GM23338 (cell line): Measurements from ENCODE around the gene SLC35D3. TPM values are rescaled to one million over a fixed set of nuclear protein-coding genes. Genes with fewer than 3 reads are reported as not detected.

Experiments
- ATAC-seq: fragments of 200-7000 bp; cut with Tn5 transposase; 3 replicates; pipeline ENCODE4 v1.9.1; 2020
- DNase-seq: peaks from one replicate; pipeline ENCODE4 v3.0.0-alpha.2; 2015; ENCODE audit warnings: low spot score
- H2AFZ ChIP-seq: fragments of 200-600 bp; sonication (generic); 2 replicates; pipeline ENCODE4 v1.8.0; 2016; ENCODE audit warnings: antibody characterized with exemption, mild to moderate bottlenecking, moderate library complexity
- H3F3A ChIP-seq: fragments of 200-600 bp; sonication (generic); replicated peaks from 2 replicates; pipeline ENCODE4 v1.8.0; 2017; ENCODE audit warnings: antibody characterized with exemption, mixed run types, low read depth
- H3K27ac ChIP-seq: fragments of 200-600 bp; sonication (generic); 2 replicates; pipeline ENCODE4 v1.6.1; 2016; ENCODE audit warnings: low read depth
- H3K27me3 ChIP-seq: fragments of 200-600 bp; sonication (generic); 2 replicates; pipeline ENCODE4 v1.8.0; 2016; ENCODE audit warnings: mild to moderate bottlenecking, mixed run types, moderate library complexity; ENCODE audit not compliant: insufficient read depth
- H3K36me3 ChIP-seq: fragments of 200-600 bp; sonication (generic); 2 replicates; pipeline ENCODE4 v1.8.0; 2016; ENCODE audit warnings: mild to moderate bottlenecking; ENCODE audit not compliant: insufficient read depth
- H3K4me1 ChIP-seq: fragments of 200-600 bp; sonication (generic); 2 replicates; pipeline ENCODE4 v1.8.0; 2016; ENCODE audit warnings: mild to moderate bottlenecking, moderate library complexity; ENCODE audit not compliant: insufficient read depth
- H3K4me2 ChIP-seq: fragments of 200-600 bp; sonication (generic); 2 replicates; pipeline ENCODE4 v1.7.1; 2017; ENCODE audit warnings: mixed run types
- H3K4me3 ChIP-seq: fragments of 200-600 bp; sonication (generic); 2 replicates; pipeline ENCODE4 v1.6.1; 2016; ENCODE audit warnings: mixed run types
- H3K79me2 ChIP-seq: fragments of 200-600 bp; sonication (generic); replicated peaks from 2 replicates; pipeline ENCODE4 v1.8.0; 2017; ENCODE audit warnings: mild to moderate bottlenecking; ENCODE audit not compliant: insufficient read depth
- H3K9me2 ChIP-seq: fragments of 200-600 bp; sonication (generic); 2 replicates; pipeline ENCODE4 v1.8.0; 2017; ENCODE audit not compliant: insufficient read depth
- H4K20me1 ChIP-seq: fragments of 200-600 bp; sonication (generic); replicated peaks from 2 replicates; pipeline ENCODE4 v1.8.0; 2017; ENCODE audit warnings: mild to moderate bottlenecking; ENCODE audit not compliant: insufficient read depth
- H3K27ac Mint-ChIP-seq: 2 replicates; pipeline ENCODE4 v1.8.0; 2020; ENCODE audit warnings: inconsistent platforms, mild to moderate bottlenecking, moderate library complexity, mixed read lengths
- H3K27me3 Mint-ChIP-seq: 3 replicates; pipeline ENCODE4 v1.8.0; 2022; ENCODE audit warnings: low read depth, mild to moderate bottlenecking, moderate library complexity, mixed read lengths, inconsistent platforms; ENCODE audit not compliant: insufficient read depth, poor library complexity
- H3K36me3 Mint-ChIP-seq: 3 replicates; pipeline ENCODE4 v1.8.0; 2021; ENCODE audit warnings: low read depth, mild to moderate bottlenecking, inconsistent platforms, moderate library complexity, mixed read lengths
- H3K4me1 Mint-ChIP-seq: 3 replicates; pipeline ENCODE4 v1.8.0; 2020; ENCODE audit warnings: mild to moderate bottlenecking, inconsistent platforms, mixed read lengths
- H3K4me3 Mint-ChIP-seq: 3 replicates; pipeline ENCODE4 v1.8.0; 2021; ENCODE audit warnings: moderate library complexity, mild to moderate bottlenecking, inconsistent platforms, mixed read lengths
- H3K9me3 Mint-ChIP-seq: 3 replicates; pipeline ENCODE4 v1.8.0; 2020; ENCODE audit warnings: moderate library complexity, mild to moderate bottlenecking, inconsistent platforms, mixed read lengths
- ETS1 ChIP-seq: IDR thresholded peaks from 2 replicates; pipeline ENCODE4 v1.6.1; 2016; ENCODE audit warnings: antibody characterized with exemption
- EZH2 ChIP-seq: fragments of 200-600 bp; sonication (generic); IDR thresholded peaks from one replicate; pipeline ENCODE4 v1.8.0; 2017; ENCODE audit warnings: antibody characterized with exemption, mild to moderate bottlenecking, low read depth; ENCODE audit not compliant: unreplicated experiment
- JUNB ChIP-seq: IDR thresholded peaks from one replicate; pipeline ENCODE4 v1.6.1; 2016; ENCODE audit warnings: antibody characterized with exemption; ENCODE audit not compliant: unreplicated experiment
- POLR2AphosphoS5 ChIP-seq: IDR thresholded peaks from 2 replicates; pipeline ENCODE4 v1.6.1; 2016; ENCODE audit warnings: antibody characterized with exemption, low read depth
- REST ChIP-seq: IDR thresholded peaks from one replicate; pipeline ENCODE4 v1.6.1; 2018; ENCODE audit warnings: antibody characterized with exemption; ENCODE audit not compliant: unreplicated experiment
- STAT1 ChIP-seq: IDR thresholded peaks from one replicate; pipeline ENCODE4 v1.6.1; 2016; ENCODE audit warnings: antibody characterized with exemption; ENCODE audit not compliant: unreplicated experiment
- ZNF114 ChIP-seq: fragments of 250-450 bp; sonication (Bioruptor Pico); IDR thresholded peaks from 2 replicates; pipeline ENCODE4 v1.5.0; 2020; ENCODE audit warnings: mild to moderate bottlenecking, moderate library complexity
- ZNF331 ChIP-seq: fragments of 250-450 bp; sonication (Bioruptor Pico); IDR thresholded peaks from 2 replicates; pipeline ENCODE4 v1.5.0; 2020; ENCODE audit warnings: low read depth, mild to moderate bottlenecking, moderate library complexity
- ZNF462 ChIP-seq: fragments of 250-450 bp; sonication (Bioruptor Pico); IDR thresholded peaks from 2 replicates; pipeline ENCODE4 v1.5.0; 2020; ENCODE audit warnings: mild to moderate bottlenecking, moderate library complexity
- polyA plus RNA-seq: library from polyadenylated mRNA; unstranded; fragments of >200 nt; fragmentation: Nextera tagmentation; extraction: Ambion mirVana; gene quantifications from 2 replicates; pipeline ENCODE4 v1.2.1, GENCODE V29; 2016
- total RNA-seq: library from RNA; depleted of rRNA; stranded (reverse); fragments of >200 nt; shearing (Covaris generic); gene quantifications from 2 replicates; pipeline ENCODE4 v1.2.3, GENCODE V29; 2014

The SLC35D3 gene
- total and polyA plus RNA-seq, 2 experiments from 2014 or later = 0.59 to 1.6 TPM

GRCh38 chr6:136890986-136891385, 31.1 kb upstream of the SLC35D3 start:
- H3F3A ChIP-seq = no peaks in the 10 kb centered on the region
- no peaks in the 10 kb centered on the region for H3K27me3 ChIP-seq
- Mint-ChIP-seq H3K4me1 (peaks cover 4% of the 10 kb centered on the region; the same call in 1 of the 3 replicates), H3K4me3 (no peak overlapping the region), H3K27ac (no peak overlapping the region), H3K36me3 (no peaks in the 10 kb centered on the region), H3K27me3 (peaks cover 3% of the 10 kb centered on the region), H3K9me3 (no peaks in the 10 kb centered on the region)
- no peak for DNase-seq
- no peaks in the 10 kb centered on the region for H3K79me2 ChIP-seq
- H2AFZ ChIP-seq = no peak overlapping the region
- H3K4me1 ChIP-seq = no peaks in the 10 kb centered on the region
- no peak overlapping the region for H3K27ac ChIP-seq
- ATAC-seq = no peak
- H3K36me3 ChIP-seq = no peaks in the 10 kb centered on the region
- H3K4me3 ChIP-seq = no peak overlapping the region
- H3K4me2 ChIP-seq = no peak overlapping the region
- H4K20me1 ChIP-seq = no peaks in the 10 kb centered on the region
- H3K9me2 ChIP-seq = no peaks in the 10 kb centered on the region
- TF ChIP-seq REST (no peak), JUNB (no peak), POLR2AphosphoS5 (no peak), ZNF331 (CRISPR knock-in tag) (no peak), ZNF462 (CRISPR knock-in tag) (no peak), EZH2 (no peak), ETS1 (no peak), STAT1 (no peak), ZNF114 (CRISPR knock-in tag) (no peak)
